Activated CD4-positive, alpha-beta T cell treated with anti-CD3 and anti-CD28 coated beads, Interleukin-2, Interleukin-4, amounts not matched to agents 100 ng/mL and 50 ng/mL, durations not matched to agents 16 hours and 8 hours (primary cell): ENCODE data around the gene PPP6C.
"Not testable (repeated sequence)": the region's sequence is repeated elsewhere in the genome, so short reads cannot be mapped to it uniquely, and the experiment has no call there.

Experiments used
- DNase-seq: peaks from one replicate; pipeline ENCODE4 v3.0.0-alpha.2; 2020; ENCODE audit warnings: low spot score

The PPP6C gene

DNA sequence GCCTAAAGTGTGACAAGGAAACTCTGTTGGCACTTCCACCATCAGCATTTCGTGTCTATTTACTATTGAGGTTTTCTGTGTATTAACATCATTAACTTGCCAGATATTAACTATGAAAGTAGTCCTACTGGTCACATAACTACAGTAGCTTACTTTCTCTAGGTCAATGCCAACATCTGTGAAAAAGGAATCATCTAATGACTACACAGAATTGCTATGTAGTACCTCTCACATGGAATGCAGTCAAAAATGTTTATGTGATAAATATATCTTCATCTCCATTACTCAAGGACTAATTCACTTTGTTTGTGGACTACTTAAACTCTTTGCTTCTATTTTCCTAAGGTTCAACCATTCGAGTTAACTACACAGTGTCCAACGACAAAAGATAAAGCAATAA, 48.4 kb downstream of the PPP6C start:
- no peak for DNase-seq

- DNase-seq, result no peak
These were observed 49.0 kb downstream of the PPP6C start for GRCh38 chr9:125140576-125140975.

DNA sequence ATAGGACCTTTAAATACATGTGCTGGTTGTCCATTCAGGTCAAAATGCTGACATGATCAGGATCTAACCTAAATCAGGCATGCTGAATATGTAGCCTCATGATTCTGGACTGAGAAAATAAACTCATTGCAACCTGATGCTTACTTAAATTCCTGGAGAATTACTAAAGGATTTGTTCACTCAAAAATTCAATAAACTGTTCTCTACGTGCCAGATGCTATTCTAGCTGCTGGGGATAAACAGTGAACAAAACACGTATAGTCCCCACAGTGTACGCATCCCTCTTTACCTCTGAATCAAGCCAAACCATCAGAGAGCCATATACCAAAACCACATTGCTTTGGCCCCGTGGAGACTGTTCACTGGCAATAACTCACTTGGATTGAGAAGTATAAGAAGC, 52.4 kb downstream of the PPP6C start:
- DNase-seq, result no peak

DNA sequence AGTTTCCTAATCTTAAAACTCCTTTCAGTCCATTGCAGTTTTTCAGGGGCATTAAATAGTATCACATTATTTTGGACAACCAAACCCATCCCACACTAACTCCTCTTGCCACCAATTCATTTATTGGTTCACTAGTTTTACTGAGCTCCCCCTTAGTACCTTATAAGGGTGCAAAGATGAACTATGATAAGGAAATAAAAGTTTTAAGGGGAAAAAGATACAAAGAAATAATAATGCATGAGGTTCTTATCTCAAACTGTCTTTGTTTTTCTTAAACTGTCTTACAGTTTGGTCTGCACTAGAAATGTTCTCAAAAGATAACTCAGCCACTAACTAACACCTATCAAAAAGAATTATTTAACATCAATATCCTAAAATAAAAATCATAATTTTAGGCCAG, 54.6 kb downstream of the PPP6C start:
- DNase-seq, result no peak

GRCh38 chr9:125133403-125134329, 55.9 kb downstream of the PPP6C start:
- DNase-seq, result peak; percentile 65

DNA sequence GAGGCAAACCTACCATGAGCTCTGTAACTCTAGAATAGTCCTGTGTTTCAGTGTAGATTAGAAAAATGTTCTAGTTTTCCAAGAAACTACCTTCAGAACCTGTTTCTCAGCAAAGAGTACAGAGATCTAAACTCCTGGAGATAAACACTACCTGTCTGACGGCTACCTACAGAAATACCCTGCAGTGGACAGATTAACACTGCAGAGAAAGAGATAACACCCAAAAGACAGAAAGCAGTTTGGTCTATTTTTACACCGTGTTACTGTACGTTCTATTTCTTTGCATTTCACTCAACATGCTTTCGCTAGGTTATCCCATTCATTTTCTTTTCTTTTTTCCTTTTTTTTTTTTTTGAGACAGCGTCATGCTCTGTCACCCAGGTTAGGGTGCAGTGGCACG, 57.8 kb downstream of the PPP6C start:
- DNase-seq, result no peak

DNA sequence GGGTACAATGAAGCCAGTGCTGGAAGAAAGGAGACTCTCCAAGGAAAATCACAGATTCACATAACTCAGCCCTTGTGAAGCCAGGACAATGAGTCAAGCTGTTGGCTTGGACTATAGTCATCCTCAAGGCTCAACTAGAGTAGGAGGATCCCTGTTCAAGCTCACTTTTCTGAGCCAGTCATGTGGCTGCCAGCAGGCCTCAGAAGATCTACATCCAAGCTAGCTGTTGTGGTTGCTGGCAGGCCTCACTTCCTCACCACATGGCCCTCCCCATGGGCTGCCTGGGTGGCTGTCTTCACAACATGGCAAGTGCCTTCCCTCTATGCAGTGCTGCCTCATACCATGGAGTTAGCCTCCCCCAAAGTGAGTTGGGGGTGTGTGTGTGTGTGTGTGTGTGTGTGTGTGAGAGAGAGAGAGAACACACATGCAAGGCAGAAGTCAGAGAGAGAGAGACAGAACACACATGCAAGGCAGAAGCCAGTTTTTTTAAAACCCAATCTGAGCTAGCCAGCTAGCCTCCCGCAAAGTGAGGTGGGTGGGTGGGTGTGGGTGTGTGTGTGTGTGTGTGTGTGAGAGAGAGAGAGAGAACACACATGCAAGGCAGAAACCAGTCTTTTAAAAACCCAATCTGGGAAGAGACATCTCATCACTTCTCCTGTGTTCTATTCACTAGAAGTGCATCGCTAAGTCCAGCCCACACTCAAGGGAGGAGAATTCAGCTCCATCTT, 63.4 kb downstream of the PPP6C start:
- DNase-seq, result peak; percentile 73

DNA sequence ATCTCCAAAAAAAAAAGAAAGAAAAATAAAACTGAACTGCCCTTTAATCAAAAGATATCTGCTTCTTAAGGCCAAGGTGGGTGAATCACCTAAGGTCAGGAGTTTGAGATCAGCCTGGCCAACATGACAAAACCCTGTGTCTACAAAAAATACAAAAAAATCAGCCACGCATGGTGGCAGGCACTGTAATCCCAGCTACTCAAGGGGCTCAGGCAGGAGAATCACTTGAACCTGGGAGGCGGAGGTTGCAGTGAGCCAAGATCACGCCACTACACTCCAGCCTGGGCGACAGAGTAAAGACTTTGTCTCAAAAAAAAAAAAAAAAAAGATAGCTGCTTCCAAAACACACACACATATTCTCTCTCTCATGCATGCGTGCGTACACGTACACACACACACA, 64.1 kb downstream of the PPP6C start:
- DNase-seq, result no peak

DNA sequence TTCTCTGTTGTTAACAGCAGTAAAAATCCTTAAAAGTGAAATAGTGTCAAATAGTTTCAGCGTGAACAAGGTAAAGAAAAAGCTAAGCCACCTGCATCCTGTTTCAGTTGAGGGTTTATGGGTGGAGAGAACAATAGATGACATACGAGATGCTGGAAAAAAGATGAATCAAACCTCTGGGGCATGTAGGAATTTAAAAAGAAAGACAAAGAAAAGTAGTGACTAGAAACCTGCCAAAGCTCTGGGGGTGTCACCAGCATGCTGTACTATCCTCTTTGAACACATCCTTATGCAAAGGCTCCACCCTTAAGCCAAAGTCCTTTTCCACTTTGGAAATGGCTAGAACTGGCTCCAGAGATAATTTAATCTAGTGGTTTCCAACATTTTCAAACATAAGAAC, 68.5 kb downstream of the PPP6C start:
- DNase-seq, result no peak

DNA sequence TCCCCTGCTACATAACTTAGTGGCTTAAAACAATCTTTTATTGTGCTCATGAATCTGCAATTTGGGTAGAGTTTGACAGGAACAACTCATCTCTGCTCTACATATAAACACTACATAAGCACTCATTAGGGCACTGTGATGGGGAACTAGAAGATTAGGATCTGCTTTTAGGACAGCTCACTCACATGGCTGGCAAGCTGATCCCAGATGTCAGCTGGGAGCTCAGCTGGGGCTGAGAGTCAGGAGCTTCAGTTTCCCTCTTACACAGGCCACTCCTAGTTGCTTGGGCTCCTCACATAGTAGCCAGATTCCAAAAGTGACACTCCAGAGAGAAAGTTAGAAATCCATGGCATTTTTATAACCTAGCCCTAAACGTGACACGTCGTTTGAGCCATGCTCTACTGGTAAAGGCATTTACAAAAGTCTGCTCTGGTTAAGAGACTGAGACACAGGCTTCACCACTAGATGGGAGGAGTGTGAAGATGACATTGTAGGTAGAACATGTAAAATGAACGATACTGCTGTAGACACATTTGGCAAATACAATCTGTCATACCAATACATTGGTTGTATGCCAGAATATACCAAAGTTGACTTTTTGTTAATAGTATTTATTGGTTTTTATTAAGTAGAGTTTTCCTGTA, 69.8 kb downstream of the PPP6C start:
- no peak for DNase-seq

DNA sequence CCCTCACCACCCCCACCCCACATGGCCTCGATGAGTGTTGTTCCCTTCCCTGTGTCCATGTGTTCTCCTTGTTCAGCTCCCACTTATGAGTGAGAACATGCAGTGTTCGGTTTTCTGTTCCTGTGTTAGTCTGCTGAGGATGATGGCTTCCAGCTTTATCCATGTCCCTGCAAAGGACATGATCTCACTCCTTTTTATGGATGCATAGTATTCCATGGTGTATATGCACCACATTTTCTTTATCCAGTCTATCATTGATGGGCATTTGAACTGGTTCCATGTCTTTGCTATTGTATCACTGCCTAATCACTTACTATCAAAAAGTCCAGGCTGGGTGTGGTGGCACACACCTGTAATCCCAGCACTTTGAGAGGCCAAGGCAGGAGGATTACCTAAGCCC, 70.9 kb downstream of the PPP6C start:
- DNase-seq, result not testable (repeated sequence)

- DNase-seq, result not testable (repeated sequence)
These were observed 75.1 kb downstream of the PPP6C start for GRCh38 chr9:125114503-125114902.

DNA sequence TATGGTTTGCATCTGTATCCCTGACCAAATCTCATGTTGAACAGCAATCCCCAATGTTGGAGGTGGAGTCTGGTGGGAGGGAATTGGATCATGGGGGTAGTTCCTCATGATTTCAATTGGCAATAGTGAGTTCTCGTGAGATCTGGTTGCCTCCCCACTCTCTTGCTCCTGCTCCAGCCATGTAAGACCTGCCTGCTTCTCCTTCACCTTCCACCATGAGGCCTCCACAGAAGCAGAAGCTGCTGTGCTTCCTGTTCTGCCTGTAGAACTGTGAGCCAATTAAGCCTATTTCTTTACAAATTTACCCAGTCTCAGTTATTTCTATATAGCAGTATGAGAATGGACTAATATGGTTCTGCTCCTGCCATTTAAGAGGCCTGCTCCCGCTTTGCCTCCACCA, 79.1 kb downstream of the PPP6C start:
- no peak for DNase-seq

DNA sequence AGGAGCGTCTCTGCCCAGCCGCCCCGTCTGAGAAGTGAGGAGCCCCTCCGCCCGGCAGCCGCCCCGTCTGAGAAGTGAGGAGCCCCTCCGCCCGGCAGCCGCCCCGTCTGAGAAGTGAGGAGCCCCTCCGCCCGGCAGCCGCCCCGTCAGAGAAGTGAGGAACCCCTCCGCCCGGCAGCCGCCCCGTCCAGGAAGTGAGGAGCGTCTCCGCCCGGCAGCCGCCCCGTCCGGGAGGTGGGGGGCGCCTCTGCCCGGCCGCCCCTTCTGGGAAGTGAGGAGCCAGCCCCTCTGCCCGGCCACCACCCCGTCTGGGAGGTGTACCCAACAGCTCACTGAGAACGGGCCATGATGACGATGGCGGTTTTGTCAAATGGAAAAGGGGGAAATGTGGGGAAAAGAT, 81.1 kb downstream of the PPP6C start:
- not testable (repeated sequence) for DNase-seq

- DNase-seq, result no peak
These were observed 83.2 kb downstream of the PPP6C start for GRCh38 chr9:125106285-125106893.

GRCh38 chr9:125103770-125104460, 85.7 kb downstream of the PPP6C start:
- DNase-seq, result no peak

DNA sequence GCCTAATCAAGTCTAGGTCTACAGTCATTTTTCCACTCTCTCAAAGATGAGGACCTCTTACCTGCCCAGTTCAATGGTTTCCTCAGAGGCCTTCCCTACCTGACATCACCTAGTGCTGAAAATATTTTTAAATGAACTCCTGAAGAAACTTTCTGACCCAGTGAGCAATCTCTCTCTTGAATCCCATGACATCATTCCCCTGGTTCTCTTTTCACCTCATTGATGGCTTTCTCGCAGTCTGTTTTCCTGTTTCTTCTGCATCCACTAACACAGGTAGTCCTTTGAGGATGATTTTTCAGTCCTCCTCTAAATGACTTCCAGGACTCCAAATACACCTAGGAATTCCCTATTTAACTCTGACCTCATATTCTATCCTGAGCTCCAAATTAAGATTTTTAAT, 86.6 kb downstream of the PPP6C start:
- no peak for DNase-seq

DNA sequence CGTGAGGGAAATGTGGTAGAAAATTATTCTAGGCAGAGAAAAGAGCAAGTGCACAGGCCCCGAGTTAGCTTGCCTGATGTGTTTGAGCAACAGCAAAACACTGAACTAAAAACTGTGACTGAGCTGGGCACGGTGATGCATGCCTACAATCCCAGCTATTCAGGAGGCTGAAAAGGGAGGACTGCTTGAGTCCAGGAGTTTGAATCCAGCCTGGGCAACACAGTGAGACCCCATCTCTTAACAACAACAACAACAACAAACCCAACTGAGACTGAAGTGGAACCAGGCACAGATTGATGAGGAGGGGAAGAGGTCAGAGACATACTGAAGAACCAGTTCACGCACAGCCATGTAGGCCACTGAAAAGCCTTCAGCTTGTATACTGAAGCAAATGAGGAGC, 88.8 kb downstream of the PPP6C start:
- no peak for DNase-seq

DNA sequence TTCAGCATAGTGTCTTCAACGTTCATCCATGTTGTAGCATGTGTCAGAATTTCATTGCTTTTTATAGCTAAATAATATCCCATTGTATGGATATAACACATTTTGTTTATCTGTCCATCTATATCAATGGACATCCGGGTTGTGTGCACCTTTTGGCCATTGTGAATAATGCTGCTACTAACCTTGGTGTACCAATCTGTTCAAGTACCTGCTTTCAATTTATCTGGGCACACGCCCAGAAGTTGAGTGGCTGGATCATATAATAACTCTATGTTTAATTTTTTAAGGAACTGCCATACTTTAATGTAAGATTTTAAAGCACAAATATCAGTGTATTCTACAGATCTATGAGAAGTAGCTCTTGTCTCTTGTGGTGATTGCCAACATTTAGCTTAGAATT, 89.8 kb downstream of the PPP6C start:
- DNase-seq, result no peak
